HG02759 (cell line): Measurements from ENCODE around the gene P3H4.

Experiments
- ATAC-seq: cut with Tn5 transposase; IDR thresholded peaks from one replicate; pipeline ENCODE4 v1.9.1; 2021; ENCODE audit warnings: mild to moderate bottlenecking, moderate library complexity; ENCODE audit not compliant: unreplicated experiment

The P3H4 gene

DNA sequence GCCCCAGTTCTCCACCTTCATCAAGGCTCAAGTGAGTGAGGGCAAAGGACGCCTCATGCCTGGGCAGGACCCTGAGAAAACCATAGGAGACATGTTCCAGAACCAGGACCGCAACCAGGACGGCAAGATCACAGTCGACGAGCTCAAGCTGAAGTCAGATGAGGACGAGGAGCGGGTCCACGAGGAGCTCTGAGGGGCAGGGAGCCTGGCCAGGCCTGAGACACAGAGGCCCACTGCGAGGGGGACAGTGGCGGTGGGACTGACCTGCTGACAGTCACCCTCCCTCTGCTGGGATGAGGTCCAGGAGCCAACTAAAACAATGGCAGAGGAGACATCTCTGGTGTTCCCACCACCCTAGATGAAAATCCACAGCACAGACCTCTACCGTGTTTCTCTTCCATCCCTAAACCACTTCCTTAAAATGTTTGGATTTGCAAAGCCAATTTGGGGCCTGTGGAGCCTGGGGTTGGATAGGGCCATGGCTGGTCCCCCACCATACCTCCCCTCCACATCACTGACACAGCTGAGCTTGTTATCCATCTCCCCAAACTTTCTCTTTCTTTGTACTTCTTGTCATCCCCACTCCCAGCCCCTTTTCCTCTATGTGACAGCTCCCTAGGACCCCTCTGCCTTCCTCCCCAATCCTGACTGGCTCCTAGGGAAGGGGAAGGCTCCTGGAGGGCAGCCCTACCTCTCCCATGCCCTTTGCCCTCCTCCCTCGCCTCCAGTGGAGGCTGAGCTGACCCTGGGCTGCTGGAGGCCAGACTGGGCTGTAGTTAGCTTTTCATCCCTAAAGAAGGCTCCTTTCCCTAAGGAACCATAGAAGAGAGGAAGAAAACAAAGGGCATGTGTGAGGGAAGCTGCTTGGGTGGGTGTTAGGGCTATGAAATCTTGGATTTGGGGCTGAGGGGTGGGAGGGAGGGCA lies 10.7 kb upstream of the P3H4 start:
- no peak for ATAC-seq

DNA sequence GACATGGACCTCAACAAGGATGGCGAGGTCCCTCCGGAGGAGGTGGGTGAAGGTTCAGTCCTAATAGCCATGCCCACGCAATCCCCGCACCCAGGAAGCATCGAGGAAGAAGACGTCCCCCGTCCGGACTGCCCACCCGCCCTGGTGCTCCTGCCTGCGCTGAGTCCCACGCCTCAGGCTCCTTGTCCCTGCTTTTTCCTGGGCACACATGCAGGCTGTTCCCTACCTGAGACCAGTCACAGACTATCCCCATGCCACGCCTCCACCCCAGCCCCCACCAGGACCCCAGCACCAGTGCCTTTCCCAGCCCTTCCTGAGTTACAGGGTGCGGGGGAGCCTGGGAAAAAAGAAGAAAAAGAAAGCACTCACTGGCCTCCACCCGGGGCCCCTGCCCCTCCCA lies 10.0 kb upstream of the P3H4 start:
- no peak for ATAC-seq

DNA sequence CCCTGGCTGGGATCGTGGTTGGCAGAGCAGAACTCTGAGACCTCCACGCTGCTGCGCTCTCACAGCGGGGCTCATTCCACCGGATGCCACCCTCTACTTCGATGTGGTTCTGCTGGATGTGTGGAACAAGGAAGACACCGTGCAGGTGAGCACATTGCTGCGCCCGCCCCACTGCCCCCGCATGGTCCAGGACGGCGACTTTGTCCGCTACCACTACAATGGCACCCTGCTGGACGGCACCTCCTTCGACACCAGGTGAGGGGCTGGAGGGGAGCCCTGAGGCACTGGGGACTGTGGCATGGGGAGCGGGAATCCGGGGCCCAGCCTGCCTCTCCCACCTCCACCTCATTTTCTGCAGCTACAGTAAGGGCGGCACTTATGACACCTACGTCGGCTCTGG lies 6.3 kb upstream of the P3H4 start:
- no peak for ATAC-seq

DNA sequence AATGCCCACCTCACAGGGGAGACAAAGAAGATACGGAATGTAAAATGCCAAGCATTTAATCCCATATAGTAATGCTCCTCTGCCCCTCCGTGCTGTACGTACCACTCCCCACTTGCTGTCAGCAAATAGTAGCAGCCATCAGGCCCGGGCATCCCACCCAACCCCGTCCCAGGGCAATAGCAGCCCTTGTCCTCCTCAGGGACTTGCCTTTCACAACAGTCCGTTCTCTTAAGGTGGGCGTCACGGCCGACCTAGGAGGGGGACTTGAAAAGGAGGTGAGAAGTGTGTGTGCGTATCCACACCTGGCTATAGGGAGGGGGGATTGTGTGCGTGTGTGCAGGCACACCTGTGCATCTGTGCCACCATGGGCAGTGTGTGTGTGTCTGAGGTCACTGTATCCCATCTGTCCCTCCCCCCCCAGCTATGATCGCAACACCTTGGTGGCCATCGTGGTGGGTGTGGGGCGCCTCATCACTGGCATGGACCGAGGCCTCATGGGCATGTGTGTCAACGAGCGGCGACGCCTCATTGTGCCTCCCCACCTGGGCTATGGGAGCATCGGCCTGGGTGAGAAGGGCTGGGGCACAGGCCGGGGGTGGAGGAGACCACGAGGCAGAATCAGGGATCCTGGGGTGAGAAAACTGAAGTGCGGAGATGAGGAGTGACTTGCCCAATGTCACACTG lies 5.0 kb upstream of the P3H4 start:
- ATAC-seq = no peak

DNA sequence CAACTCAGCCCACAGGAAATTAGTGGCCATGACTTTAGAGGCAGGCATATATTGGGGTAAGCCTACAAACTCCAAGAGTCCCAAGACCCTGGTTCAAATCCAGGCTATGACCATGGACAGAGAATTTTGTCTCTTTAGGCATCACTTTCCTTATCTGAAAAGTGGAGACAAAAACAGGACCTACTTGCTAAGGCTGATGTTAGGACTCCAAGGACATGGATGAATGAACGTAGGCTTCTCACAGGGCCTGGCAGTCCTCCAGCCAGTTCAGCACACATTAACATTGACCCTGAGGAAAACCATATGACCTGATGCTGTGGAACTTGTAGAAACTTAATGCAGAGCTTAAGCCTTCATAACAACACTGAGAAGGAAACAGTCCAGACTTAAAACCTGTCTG lies 2.4 kb upstream of the P3H4 start:
- ATAC-seq = no peak

DNA sequence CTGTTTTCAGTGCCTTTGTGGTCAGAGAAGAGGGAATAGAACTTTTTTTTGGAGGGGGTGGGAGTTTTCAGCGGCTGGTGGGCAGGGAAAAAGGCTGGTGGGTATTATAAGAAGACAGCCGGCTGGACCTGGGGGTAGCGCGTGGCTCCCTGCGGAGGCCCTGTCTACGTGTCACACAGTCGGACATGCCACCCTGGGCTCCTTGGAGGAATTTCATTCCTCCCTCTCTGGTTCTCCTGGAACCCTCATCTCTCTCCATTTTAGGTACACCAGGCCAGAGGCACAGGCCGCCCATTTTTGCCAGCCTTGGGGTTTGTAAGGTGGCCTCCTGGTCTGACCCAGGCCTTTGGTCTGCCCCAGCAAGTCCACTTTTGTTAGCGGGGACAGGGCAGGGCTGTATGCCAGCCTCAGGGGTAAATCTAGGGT lies 2.0 kb upstream of the P3H4 start:
- ATAC-seq = no peak

DNA sequence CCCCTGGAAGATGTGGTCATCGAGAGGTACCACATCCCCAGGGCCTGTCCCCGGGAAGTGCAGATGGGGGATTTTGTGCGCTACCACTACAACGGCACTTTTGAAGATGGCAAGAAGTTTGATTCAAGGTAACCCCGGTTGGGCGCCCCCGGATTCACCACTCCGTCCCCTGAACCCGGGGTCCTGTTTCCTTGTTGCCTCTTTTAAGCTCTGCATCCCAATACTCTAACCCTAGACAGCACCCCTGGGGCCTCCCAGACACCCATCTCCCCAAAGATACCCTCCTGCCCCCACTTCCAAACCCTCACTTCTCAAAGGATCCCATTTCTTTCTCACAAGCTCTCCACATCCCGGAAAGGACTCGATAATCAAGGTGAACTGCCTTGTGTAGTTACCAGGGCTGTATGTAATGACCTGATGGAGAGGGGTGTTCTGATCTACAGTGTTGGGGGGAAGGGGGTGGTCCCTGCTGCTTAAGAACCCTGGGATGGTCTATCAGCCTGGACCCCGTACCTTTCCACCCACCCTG lies 1.5 kb upstream of the P3H4 start:
- no peak for ATAC-seq

DNA sequence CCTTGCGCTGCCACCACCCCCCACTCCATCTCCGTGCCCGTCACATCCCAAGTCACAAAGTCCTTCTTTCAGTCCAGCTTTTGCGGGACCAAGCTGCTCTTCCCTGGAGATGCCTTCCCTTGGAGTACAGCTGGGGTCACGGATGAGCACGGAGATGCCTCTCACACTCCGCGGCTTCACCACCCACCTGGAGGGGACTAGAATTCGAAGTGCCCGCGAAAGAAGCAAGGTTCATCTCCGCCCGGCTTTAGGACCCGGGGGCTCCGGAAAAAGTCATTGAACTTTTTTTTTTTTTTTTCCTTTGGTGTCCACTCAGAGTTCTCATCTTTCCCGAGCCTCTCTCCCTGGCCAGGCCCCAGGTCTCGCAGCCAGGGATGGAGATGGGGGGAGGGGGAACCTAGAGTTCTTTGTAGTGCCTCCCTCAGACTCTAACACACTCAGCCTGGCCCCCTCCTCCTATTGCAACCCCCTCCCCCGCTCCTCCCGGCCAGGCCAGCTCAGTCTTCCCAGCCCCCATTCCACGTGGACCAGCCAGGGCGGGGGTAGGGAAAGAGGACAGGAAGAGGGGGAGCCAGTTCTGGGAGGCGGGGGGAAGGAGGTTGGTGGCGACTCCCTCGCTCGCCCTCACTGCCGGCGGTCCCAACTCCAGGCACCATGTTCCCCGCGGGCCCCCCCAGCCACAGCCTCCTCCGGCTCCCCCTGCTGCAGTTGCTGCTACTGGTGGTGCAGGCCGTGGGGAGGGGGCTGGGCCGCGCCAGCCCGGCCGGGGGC lies 817 bp upstream of the P3H4 start, which contains the start of gene FKBP10:
FKBP10 (plus strand) TSS at position 624 of the 771 bp plus-strand sequence; CDS start at position 655, 31 bp downstream.
- no peak for ATAC-seq

DNA sequence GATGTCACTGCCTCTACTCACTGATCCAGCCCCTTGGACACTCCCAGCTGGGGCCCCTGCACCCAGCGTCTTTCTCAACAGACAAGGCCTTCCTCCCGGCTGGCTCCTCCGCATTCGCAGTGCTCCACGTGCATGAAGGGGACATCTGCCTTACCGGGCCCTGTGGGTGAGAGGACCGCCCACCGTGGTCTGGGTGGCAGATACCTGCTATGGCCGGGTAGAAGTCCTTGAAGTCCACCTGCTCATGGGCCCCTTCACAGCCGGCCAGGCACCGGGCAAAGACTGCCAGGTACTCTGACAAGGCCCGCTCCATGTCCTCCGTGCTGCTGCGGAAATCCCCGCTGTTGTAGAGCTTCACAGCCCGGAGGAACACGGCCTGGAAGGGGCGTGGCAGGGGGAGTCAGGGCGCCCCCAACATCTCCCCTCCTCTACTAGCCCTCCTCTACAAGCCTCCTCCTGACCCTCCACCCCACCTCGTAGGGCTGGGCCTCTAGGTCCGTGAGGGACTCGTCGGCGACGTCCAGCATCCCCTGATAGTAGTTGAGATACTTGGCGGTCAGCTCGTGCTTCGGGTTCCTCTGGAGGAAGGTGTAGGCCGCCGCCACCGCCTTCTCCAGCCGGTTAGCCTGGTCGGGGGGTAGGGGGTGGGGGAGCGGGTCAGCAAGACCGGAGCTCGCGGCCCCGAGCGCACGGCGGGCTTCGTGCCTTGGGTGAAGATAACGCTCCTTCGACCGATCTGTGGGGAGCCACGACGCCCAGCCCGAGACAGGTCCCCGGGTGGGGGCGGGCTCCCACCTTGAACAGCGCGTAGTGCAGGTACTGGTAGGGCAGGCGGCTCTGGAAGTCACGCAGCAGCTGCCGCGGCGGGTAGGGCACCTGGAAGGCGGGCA lies 845 bp downstream of the P3H4 start:
- peak; percentile 12 for ATAC-seq

DNA sequence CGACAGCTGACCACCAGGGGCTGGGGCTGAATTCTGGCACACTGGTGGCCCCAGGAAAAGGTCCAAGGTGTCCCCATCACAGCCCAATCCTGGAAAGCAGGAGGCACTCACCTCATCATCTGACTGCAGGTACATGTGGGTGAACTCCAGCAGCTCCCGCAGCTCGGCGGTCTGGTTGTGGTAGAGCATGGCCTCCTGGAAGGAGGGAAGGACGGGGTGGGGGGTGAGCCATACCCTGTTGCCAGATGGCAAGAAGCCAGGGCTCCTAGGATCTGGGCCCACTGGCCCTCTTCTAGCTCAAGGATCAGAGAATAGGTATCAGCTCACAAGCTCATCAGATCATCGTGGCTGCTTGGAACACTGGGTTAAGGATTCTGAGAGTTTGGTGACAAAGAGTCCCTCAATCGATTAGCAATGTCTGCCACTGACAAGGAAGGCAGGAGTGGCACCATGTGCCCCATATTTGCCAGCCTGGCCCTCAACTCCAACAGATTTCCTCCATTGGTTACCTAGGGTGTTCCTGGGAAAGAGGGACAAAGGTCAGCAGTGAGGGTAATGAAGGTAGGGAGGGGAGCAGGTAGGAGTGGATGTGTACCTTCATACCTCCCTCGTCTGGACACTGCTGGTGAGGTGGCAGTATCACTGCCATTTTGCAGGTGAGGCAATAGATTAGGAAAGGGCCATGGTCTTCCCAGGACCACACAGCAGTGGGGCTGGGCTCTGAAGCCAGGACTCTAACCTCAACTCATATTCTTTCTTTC lies 4.9 kb downstream of the P3H4 start:
- no peak for ATAC-seq

DNA sequence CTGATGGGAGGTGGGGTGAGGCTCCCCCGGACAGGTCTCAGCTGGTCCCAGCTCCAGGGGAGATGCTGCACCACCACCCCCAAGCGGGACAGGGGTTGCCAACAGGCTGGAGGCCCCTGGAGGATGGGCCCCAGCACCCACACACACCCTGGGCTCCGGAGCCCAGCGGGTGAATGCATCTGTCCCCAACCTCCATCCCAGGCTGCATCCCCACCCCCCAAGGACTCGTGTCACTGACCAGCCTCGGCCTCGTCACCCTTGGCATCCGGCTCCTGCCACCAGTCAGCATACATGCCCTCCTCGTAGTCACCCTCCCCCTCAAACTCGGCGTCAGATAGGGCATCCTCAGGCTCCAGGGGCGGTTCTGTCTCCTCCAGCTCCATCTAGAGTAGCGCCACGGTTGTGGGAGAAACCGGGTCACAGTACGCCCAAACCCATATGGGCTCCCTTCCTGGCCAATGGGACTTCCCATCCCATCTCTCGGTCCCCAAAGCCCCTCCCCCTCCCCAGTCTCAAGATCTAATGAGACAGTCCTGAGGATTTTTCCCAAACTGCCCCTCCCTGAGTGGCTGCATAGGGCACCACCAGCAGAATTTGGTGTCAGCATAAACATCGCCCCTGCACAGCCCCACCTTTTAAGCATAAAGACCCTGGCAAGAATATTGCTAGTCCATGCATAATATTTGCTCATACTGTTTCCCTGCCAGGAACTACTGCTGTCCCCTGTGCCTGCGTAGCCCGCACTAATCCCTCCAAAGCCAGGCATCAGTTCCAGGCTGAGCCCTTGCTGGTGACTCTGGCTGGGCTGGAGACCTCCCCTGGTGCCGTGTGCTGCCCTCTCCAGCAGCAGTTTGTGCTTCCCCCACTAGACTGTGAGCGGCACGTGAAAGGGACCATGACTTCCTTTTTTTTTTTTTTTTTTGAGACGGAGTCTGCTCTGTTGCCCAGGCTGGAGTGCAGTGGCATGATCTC lies 8.4 kb downstream of the P3H4 start:
- ATAC-seq = no peak

DNA sequence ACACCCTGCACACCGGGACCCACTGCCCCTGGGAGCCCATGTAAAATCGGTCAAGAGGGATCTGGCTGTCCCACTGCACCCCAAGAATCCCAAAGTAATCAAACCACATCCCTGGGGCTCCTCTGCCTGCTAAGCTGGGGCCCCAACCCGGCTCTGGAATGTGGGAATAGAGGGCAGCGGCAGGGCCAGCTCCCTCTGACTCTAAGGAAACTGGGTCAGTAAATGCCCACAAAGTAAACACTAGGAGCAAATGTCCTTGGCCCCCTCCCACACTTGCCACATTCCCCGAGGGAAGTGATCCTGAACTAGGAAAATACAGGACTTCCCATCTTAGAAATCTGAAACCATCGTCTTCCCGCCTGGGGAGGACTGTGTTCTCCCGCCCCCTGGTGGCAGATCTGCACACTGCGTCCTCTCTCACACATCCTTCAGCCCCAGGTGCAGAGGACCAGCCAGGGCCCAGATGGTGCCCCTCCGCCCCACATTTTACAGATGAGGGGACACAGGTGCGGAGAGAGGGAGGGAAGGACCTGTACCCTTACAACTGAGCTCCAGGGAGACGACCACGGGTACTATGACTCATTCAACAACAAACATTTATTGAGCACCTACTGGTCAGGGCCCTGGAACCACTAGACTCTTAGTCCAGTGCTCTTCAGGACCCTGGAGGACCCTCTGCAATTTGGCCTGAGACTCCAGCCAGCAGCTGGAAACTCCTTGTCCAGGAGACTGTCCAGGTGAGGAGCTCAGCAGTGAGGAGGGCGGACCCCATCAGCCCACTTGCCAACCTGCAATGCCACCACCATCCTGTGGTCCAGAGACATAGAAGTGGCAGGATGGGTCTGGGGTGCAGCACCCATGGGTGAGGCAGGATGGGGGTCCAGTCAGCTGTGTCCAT lies 10.1 kb downstream of the P3H4 start:
- ATAC-seq = no peak

DNA sequence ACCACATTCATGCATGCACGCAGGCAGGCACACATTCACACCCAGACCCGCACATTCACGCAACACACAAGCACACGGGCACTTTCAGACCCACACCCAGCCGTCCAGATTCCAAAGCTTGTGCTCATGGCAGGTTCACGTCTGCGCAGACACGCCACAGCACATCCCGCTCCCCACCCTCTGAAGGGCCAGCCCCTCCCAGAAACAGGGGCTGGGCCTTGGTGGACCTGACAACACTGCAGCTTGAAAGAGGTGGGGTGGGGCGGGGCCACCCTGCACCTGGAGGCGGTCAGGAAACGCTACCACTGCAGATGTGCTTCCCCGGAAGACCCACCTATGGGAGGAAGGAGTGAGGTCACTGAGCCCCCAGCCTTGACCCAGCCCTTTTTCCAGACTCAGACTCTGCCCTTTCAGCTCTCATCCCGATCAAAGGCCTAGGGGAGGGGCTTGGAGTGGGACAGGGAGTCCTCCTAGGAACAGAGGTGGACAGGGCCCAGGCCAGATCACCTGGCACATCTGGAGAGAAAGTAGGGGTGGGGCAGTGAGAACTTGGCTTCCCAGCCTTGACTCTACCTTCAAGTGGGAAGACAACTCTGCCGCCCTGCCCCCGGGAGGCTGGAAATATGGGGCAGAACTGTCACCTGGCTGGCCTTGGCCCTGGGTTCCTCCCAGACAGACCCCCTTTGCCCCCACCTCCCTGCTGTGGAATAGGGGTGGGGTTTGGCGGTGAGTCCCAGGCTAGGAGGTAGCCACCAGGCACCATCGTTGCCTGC lies 11.0 kb downstream of the P3H4 start:
- ATAC-seq = no peak

DNA sequence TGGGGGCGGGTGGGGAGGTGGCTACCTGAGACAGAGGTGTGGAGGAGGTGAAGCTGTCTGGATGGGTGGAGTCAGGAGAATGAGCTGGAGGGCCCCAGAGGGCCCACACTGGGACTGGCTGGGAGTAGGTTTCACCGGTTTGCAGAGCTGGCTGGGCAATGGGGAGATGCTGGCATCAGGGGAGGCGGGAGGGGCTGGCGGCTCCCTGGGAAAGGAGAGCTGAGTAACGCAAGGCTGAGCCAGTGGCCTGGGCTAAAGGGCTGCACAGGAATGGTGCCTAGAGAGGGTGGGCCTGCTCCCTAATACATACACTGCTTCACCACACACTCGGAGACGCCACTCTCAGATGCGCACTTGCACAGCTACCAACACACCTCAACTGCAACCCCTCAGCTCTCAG lies 12.4 kb downstream of the P3H4 start:
- ATAC-seq = no peak

DNA sequence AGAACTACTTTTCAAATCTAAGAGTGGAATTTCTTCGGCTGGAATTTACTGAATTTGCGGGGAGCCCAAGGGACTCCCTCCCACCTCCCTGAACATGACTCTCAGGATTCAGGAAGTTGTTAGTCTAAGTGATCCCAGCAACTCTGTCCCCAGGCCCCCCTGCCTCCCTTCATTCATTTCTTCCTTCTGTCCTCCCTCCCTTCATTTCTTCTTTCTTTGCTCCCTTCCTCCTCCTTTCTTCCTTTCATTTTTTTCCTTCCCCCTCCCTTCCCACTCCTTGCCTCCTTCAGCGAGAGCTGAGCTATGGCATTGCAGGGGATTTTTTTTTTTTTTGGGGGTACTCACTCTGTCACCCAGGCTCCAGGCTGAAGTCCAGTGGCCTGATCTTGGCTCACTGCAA lies 14.4 kb downstream of the P3H4 start:
- ATAC-seq = no peak

DNA sequence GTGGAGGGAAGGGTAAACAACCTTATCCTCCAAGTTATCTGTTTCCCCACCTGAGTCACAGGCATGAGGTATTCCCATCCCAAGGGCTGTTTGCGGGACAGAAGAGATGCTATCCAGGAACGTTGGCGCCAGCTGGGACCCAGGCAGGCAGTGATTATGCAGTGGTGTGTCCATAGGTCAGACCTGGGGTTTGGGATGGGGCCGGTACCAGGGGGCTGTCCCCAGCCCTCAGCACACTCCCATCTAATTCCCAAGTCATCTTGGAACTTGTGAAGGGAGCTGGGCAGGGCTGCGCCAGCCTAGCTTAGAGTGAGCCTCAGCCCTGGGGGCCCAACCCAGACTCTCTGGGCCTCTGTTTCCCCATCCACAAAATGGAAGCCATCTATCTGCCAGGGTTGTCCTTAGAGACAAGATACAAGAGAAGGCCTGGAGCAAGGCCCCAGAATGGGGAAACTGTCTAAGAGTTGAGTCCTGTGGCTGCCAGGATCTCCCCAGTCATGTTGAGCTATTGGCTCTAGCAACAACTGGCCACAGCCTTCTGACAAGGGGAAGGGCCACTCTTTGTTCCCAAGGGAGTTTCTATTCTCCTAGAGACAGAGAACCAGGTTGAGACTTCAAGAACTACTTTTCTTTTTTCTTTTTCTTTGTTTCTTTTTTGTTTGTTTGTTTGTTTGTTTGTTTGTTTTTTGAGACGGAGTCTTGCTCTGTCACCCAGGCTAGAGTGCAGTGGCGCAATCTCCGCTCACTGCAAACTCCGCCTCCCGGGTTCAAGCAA lies 15.4 kb downstream of the P3H4 start:
- ATAC-seq = no peak
